Neural progenitor cell (in vitro differentiated cells): ENCODE results near the gene TMBIM1.

Experiments
- EZH2 ChIP-seq: fragments of 200-600 bp; sonication (generic); IDR thresholded peaks from 2 replicates; pipeline ENCODE4 v1.6.1; 2017; ENCODE audit warnings: antibody characterized with exemption, mild to moderate bottlenecking, moderate library complexity
- TF ChIP-seq, protein P1 (sequence below): fragments of 200-600 bp; sonication (generic); IDR thresholded peaks from 2 replicates; pipeline ENCODE4 v1.5.1; 2017; ENCODE audit warnings: antibody characterized with exemption, mild to moderate bottlenecking

GRCh38 chr2:218252509-218253231, 39.6 kb downstream of the TMBIM1 start:
- TF ChIP-seq, protein P1, sequence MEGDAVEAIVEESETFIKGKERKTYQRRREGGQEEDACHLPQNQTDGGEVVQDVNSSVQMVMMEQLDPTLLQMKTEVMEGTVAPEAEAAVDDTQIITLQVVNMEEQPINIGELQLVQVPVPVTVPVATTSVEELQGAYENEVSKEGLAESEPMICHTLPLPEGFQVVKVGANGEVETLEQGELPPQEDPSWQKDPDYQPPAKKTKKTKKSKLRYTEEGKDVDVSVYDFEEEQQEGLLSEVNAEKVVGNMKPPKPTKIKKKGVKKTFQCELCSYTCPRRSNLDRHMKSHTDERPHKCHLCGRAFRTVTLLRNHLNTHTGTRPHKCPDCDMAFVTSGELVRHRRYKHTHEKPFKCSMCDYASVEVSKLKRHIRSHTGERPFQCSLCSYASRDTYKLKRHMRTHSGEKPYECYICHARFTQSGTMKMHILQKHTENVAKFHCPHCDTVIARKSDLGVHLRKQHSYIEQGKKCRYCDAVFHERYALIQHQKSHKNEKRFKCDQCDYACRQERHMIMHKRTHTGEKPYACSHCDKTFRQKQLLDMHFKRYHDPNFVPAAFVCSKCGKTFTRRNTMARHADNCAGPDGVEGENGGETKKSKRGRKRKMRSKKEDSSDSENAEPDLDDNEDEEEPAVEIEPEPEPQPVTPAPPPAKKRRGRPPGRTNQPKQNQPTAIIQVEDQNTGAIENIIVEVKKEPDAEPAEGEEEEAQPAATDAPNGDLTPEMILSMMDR = no peak
- TF ChIP-seq EZH2 = no peak
